ENCODE results near the gene ABRAXAS1. TPM values are rescaled to one million over a fixed set of nuclear protein-coding genes. Genes with fewer than 3 reads are reported as not detected.

ABRAXAS1 gene
- polyA plus RNA-seq, 1 of the 3 experiments (the other 2 are of a cell fraction): 4.9 TPM

DNA sequence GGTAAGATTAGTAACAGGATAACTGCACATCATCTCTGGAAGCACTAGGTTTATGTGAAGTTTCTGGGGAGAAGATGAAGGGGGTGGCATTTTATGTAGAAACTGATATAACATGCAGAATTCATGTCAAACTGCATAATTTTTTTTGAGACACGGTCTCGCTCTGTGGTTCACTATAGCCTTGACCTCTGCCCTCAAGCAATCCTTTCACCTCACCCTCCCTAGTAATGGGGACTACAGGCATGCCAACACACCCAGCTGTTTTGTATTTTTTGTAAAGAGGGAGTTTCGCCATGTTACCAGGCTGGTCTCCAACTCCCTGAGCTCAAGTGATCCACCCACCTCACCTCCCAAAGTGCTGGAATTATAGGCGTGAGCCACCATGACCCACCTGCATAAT, 11.5 kb downstream of the ABRAXAS1 start:
- ChIA-PET CTCF (no interaction called here), POLR2A (no interaction called here)
- DNase-seq: no peak
- TF ChIP-seq CHD2 (IDR thresholded peaks at IDR 0.05; ENCODE audit: low read length, partially characterized antibody) (no peak), TEAD4 (IDR thresholded peaks at IDR 0.05; ENCODE audit: borderline replicate concordance, insufficient read depth) (no peak), ELF1 (IDR thresholded peaks at IDR 0.05) (no peak), NRF1 (IDR thresholded peaks at IDR 0.05; ENCODE audit: low read depth, low read length) (no peak), EZH2phosphoT487 (IDR thresholded peaks at IDR 0.05; ENCODE audit: borderline replicate concordance, low read depth) (no peak), EP300 (IDR thresholded peaks at IDR 0.05; ENCODE audit: borderline replicate concordance in 1 of 2, low read depth in 1 of 2, low read length in 1 of 2) (no peak), RFX5 (IDR thresholded peaks at IDR 0.05; ENCODE audit: low read length) (no peak), GATA2 (CRISPR knock-in tag; IDR thresholded peaks at IDR 0.05) (no peak), ZBTB33 (IDR thresholded peaks at IDR 0.05; ENCODE audit: borderline replicate concordance, low read depth) (no peak), SIN3A (IDR thresholded peaks at IDR 0.05; ENCODE audit: borderline replicate concordance, low read depth, low read length) (no peak), MXI1 (IDR thresholded peaks at IDR 0.05; ENCODE audit: low read depth, low read length) (no peak), YY1 (IDR thresholded peaks at IDR 0.05; ENCODE audit: low read depth) (no peak), FOXJ3 (CRISPR knock-in tag; IDR thresholded peaks at IDR 0.05) (no peak), FOXM1 (IDR thresholded peaks at IDR 0.05; ENCODE audit: low read depth) (no peak), JUND (IDR thresholded peaks at IDR 0.05) (no peak), PBX3 (IDR thresholded peaks at IDR 0.05) (no peak)
- TF ChIP-seq, protein P1, sequence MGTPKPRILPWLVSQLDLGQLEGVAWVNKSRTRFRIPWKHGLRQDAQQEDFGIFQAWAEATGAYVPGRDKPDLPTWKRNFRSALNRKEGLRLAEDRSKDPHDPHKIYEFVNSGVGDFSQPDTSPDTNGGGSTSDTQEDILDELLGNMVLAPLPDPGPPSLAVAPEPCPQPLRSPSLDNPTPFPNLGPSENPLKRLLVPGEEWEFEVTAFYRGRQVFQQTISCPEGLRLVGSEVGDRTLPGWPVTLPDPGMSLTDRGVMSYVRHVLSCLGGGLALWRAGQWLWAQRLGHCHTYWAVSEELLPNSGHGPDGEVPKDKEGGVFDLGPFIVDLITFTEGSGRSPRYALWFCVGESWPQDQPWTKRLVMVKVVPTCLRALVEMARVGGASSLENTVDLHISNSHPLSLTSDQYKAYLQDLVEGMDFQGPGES (IDR thresholded peaks at IDR 0.05; ENCODE audit: low read depth, low read length): no peak
- TF ChIP-seq, protein P2, sequence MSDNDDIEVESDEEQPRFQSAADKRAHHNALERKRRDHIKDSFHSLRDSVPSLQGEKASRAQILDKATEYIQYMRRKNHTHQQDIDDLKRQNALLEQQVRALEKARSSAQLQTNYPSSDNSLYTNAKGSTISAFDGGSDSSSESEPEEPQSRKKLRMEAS (IDR thresholded peaks at IDR 0.05; ENCODE audit: low read depth): no peak
- Histone ChIP-seq H3K36me3 (replicated peaks in 1 of 2; ENCODE audit: control insufficient read depth in 1 of 2, insufficient read depth in 2 of 2, low read length in 1 of 2) (peaks cover 0 to 41% of the 10 kb centered on the region in 2 experiments), H3K4me2 (no peak overlapping the region), H3K9me2 (no peaks in the 10 kb centered on the region), H3K9ac (no peak overlapping the region), H3K4me3 (ENCODE audit: low read depth in 2 of 2, low read length in 1 of 2) (no peak overlapping the region), H3K9me3 (no peaks in the 10 kb centered on the region), H3K4me1 (ENCODE audit: control insufficient read depth in 1 of 2, insufficient read depth in 2 of 2, low read depth in 1 of 2, low read length in 1 of 2) (no peaks in the 10 kb centered on the region), H3F3A (replicated peaks; ENCODE audit: insufficient read depth) (peaks cover 3% of the 10 kb centered on the region), H4K20me1 (ENCODE audit: insufficient read depth) (no peaks in the 10 kb centered on the region), H2AFZ (ENCODE audit: low read depth) (no peak overlapping the region), H3K79me2 (ENCODE audit: insufficient read depth) (no peaks in the 10 kb centered on the region), H3K27me3 (ENCODE audit: insufficient read depth) (no peaks in the 10 kb centered on the region), H3K27ac (ENCODE audit: low read depth in 2 of 2, low read length in 1 of 2) (no peak overlapping the region)
- 100% methylated on average over 4 of the region's 4 CpGs for WGBS (ENCODE audit: low lambda C conversion rate)

Measured in SK-N-SH (cell line).